ENCODE data around the gene HYDIN.

Gene HYDIN

GRCh38 chr16:70784692-70785555, 445.6 kb downstream of the HYDIN start:
- no peak for DNase-seq

GRCh38 chr16:70782237-70782636, 448.3 kb downstream of the HYDIN start:
- DNase-seq, result no peak

GRCh38 chr16:70781800-70782199, 448.7 kb downstream of the HYDIN start:
- DNase-seq, result no peak

- no peak for DNase-seq
Measured at GRCh38 chr16:70780546-70780945, 450.0 kb downstream of the HYDIN start.

GRCh38 chr16:70779361-70779760, 451.2 kb downstream of the HYDIN start:
- DNase-seq, result no peak

GRCh38 chr16:70778901-70779309, 451.6 kb downstream of the HYDIN start:
- no peak for DNase-seq

- no peak for DNase-seq
Measured at GRCh38 chr16:70777973-70778406, 452.5 kb downstream of the HYDIN start.

- no peak for DNase-seq
Measured at GRCh38 chr16:70777496-70777895, 453.0 kb downstream of the HYDIN start.

GRCh38 chr16:70775399-70775798, 455.1 kb downstream of the HYDIN start:
- no peak for DNase-seq

- DNase-seq, result no peak
Measured at GRCh38 chr16:70774261-70774660, 456.3 kb downstream of the HYDIN start.

GRCh38 chr16:70772493-70772892, 458.0 kb downstream of the HYDIN start:
- DNase-seq, result no peak

- DNase-seq, result peak; percentile 58
Measured at GRCh38 chr16:70770626-70771552, 459.6 kb downstream of the HYDIN start.

GRCh38 chr16:70770291-70770625, 460.3 kb downstream of the HYDIN start:
- no peak for DNase-seq

GRCh38 chr16:70769761-70770160, 460.8 kb downstream of the HYDIN start:
- no peak for DNase-seq

- no peak for DNase-seq
Measured at GRCh38 chr16:70769131-70769530, 461.4 kb downstream of the HYDIN start.

- DNase-seq, result no peak
Measured at GRCh38 chr16:70768203-70768580, 462.3 kb downstream of the HYDIN start.

GRCh38 chr16:70767377-70768202, 462.9 kb downstream of the HYDIN start:
- DNase-seq, result no peak

GRCh38 chr16:70766658-70767057, 463.9 kb downstream of the HYDIN start:
- no peak for DNase-seq

- DNase-seq, result no peak
Measured at GRCh38 chr16:70766176-70766575, 464.3 kb downstream of the HYDIN start.

- no peak for DNase-seq
Measured at GRCh38 chr16:70765491-70765890, 465.0 kb downstream of the HYDIN start.

GRCh38 chr16:70764632-70765031, 465.9 kb downstream of the HYDIN start:
- DNase-seq, result no peak

- DNase-seq, result no peak
Measured at GRCh38 chr16:70760221-70760620, 470.3 kb downstream of the HYDIN start.

GRCh38 chr16:70759666-70760065, 470.9 kb downstream of the HYDIN start:
- no peak for DNase-seq

Measured in activated CD4-positive, alpha-beta T cell treated with anti-CD3 and anti-CD28 coated beads, Interleukin-2, amount 50 U/mL, for 16 hours (primary cell).